Right lobe of liver (tissue), 6 donors: ENCODE results near the gene AHI1. TPM values are rescaled to one million over a fixed set of nuclear protein-coding genes. Genes with fewer than 3 reads are reported as not detected.

Experiments
- ATAC-seq, 4 donors: fragments of 200-7000 bp; cut with Tn5 transposase; one replicate each; pipeline ENCODE4 v1.9.1; 2020; ENCODE audit warnings: mild to moderate bottlenecking in 4 of 4, moderate library complexity in 4 of 4
- DNase-seq, 3 donors: peaks; one replicate each; pipeline ENCODE4 v3.0.0-alpha.2; 2020
- H3K27ac ChIP-seq, 3 donors: fragments of 200-600 bp; one replicate each; pipeline ENCODE4 v1.8.0; 2022
- H3K27me3 ChIP-seq, 2 donors: fragments of 200-600 bp; one replicate each; pipeline ENCODE4 v1.8.0; 2022
- H3K36me3 ChIP-seq, 4 donors: fragments of 200-600 bp; sonication (generic) in 1 of 4; one replicate each; pipeline versions ENCODE4 v1.5.1 to v1.8.0; 2017 to 2022; ENCODE audit warnings: control low read depth in 1 of 4
- H3K4me1 ChIP-seq, 4 donors: fragments of 200-600 bp; sonication (generic) in 1 of 4; one replicate each; pipeline versions ENCODE4 v1.5.1 to v1.8.0; 2017 to 2022; ENCODE audit warnings: control low read depth in 1 of 4
- H3K4me3 ChIP-seq, 3 donors: fragments of 200-600 bp; one replicate each; pipeline ENCODE4 v1.8.0; 2022
- H3K9me3 ChIP-seq, 4 donors: fragments of 200-600 bp; sonication (generic) in 1 of 4; one replicate each; pipeline versions ENCODE4 v1.5.1 to v1.8.0; 2017 to 2022; ENCODE audit warnings: control low read depth in 1 of 4
- CTCF ChIP-seq, 4 donors: fragments of 200-600 bp in 3 of 4; fragments of 450-650 bp in 1 of 4; IDR thresholded peaks; one replicate each; pipeline versions ENCODE4 v1.5.1 to v1.8.0; 2016 to 2022; ENCODE audit warnings: antibody characterized with exemption in 4 of 4, mild to moderate bottlenecking in 2 of 4
- POLR2A ChIP-seq: fragments of 450-650 bp; IDR thresholded peaks from one replicate; pipeline ENCODE4 v1.6.1; 2017; ENCODE audit warnings: antibody characterized with exemption, mild to moderate bottlenecking
- WGBS: methylation state at CpG from one replicate; pipeline ENCODE4 v1.1.6; 2018; ENCODE audit warnings: low coverage, low lambda C conversion rate; ENCODE audit not compliant: insufficient coverage; ENCODE audit errors: missing lambda C conversion rate; 5-methylcytosine and 5-hydroxymethylcytosine counted together
- intact Hi-C, 2 donors: fragments of 100-400 bp; cut with DNase I; formaldehyde crosslinking; loops; one replicate each; pipeline versions ENCODE4 v1.11.2 to v1.14.1; 2022
- total RNA-seq, 6 experiments: library from RNA; depleted of rRNA in 2 of 6; stranded (reverse); fragments of >200 nt in 2 of 6; fragmentation: NEBNext Ultra II Directional in 3 of 6; extraction: Animal tissue kit (Norgen Biotek cat#: 25700) in 3 of 6; gene quantifications; one replicate each; pipeline versions ENCODE4 v1.1.0 to v1.2.4, GENCODE V29; 2016 to 2023
- donor health status: DM: no; HTN: yes; CAD: no.
- donor health status: DM: no; HTN: no; CAD: no.
- donor health status: DM: no; HTN: no; CAD: no.
- donor health status: DM: no; HTN: yes; CAD: no.
- donor health status: DM: no; HTN: yes; CAD: no.

AHI1 gene
- total RNA-seq, 6 experiments from 2014 or later: 4.7 to 9.2 (median 8.0) TPM

GRCh38 chr6:135525594-135525993, 28.1 kb upstream of the AHI1 start:
- Histone ChIP-seq H3K4me3 (no peak overlapping the region), H3K9me3 (no peaks in the 10 kb centered on the region), H3K4me1 (no peaks in the 10 kb centered on the region), H3K36me3 (no peaks in the 10 kb centered on the region), H3K27ac (no peak overlapping the region), H3K27me3 (no peaks in the 10 kb centered on the region)
- no peak for ATAC-seq
- no peak for TF ChIP-seq POLR2A
- no peak for TF ChIP-seq CTCF (IDR thresholded peaks at IDR 0.05)
- 89% methylated on average over 1 of the region's 1 CpG for WGBS
- intact Hi-C loops: no loop called here
- DNase-seq: no peak

- TF ChIP-seq CTCF (IDR thresholded peaks at IDR 0.05) (no peak), POLR2A (no peak)
- H3K4me1 ChIP-seq: no peaks in the 10 kb centered on the region
- H3K9me3 ChIP-seq: no peaks in the 10 kb centered on the region
- peak overlapping the region in 1 of 3 donors; percentile 32 for H3K27ac ChIP-seq
- intact Hi-C loops: no loop called here
- no peaks in the 10 kb centered on the region for H3K27me3 ChIP-seq
- no peak overlapping the region for H3K4me3 ChIP-seq
- WGBS: 43% methylated on average over 6 of the region's 6 CpGs
- peak; percentile 85 to 95 (median 90) for ATAC-seq
- no peak for DNase-seq
- no peaks in the 10 kb centered on the region for H3K36me3 ChIP-seq
Observed at GRCh38 chr6:135522965-135523692, 25.6 kb upstream of the AHI1 start.

DNA sequence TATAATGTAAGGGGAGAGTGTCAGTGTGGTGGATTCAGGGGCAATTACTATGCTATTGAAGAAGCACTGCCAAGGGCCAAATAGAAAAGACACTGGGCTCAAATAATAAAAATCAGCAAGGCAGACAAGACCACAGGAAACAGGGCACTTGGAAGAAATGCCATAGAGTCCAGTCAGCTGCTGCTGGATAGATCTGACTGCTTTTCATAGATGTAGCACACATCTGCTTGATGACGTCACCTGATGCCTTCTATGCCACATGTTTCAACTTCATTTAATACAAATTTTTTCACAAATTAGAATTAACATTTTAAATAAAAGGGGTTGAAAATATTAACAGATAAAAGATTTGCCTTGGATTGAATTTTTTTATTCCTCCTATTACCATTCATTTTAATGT, 23.9 kb upstream of the AHI1 start:
- no peaks in the 10 kb centered on the region for H3K27me3 ChIP-seq
- ATAC-seq (no peak), DNase-seq (no peak)
- 45% methylated on average over 1 of the region's 1 CpG for WGBS
- H3K4me1 ChIP-seq: no peaks in the 10 kb centered on the region
- no peaks in the 10 kb centered on the region for H3K36me3 ChIP-seq
- intact Hi-C loops: no loop called here
- H3K4me3 ChIP-seq: no peak overlapping the region
- no peak overlapping the region for H3K27ac ChIP-seq
- no peaks in the 10 kb centered on the region for H3K9me3 ChIP-seq
- TF ChIP-seq POLR2A: no peak
- no peak for TF ChIP-seq CTCF (IDR thresholded peaks at IDR 0.05)

GRCh38 chr6:135520781-135521180, 23.2 kb upstream of the AHI1 start:
- intact Hi-C loops: no loop called here
- ATAC-seq (no peak), DNase-seq (no peak)

More at GRCh38 chr6:135520781-135521180, 23.2 kb upstream of the AHI1 start:
- Histone ChIP-seq H3K4me1 (no peaks in the 10 kb centered on the region), H3K36me3 (no peaks in the 10 kb centered on the region), H3K27me3 (no peaks in the 10 kb centered on the region), H3K9me3 (no peaks in the 10 kb centered on the region), H3K4me3 (no peak overlapping the region), H3K27ac (no peak overlapping the region)
- WGBS: 59% methylated on average over 2 of the region's 2 CpGs
- no peak for TF ChIP-seq CTCF (IDR thresholded peaks at IDR 0.05)
- TF ChIP-seq POLR2A: no peak
